Colon (tissue), 2 donors: ENCODE measurements around the gene PHF20.
"Not testable (repeated sequence)": the region's sequence is repeated elsewhere in the genome, so short reads cannot be mapped to it uniquely, and the experiment has no call there.

Experiments used
- FAIRE-seq: peaks from 2 replicates; lab custom pipeline; 2012; peaks lifted over from hg19 to GRCh38; lab: Jason Lieb, UNC
- donor health status: control.
- donor health status: control.

Gene PHF20

GRCh38 chr20:35929301-35929700 lies 157.5 kb downstream of the PHF20 start:
- FAIRE-seq = no peak

GRCh38 chr20:35934050-35934449 lies 162.2 kb downstream of the PHF20 start:
- FAIRE-seq = no peak

- FAIRE-seq = no peak
These were observed 167.4 kb downstream of the PHF20 start for GRCh38 chr20:35939264-35939663.

GRCh38 chr20:35941620-35942019 lies 169.8 kb downstream of the PHF20 start:
- FAIRE-seq = no peak

- FAIRE-seq = no peak
These were observed 170.4 kb downstream of the PHF20 start for GRCh38 chr20:35942243-35942642.

GRCh38 chr20:35947489-35947888 lies 175.7 kb downstream of the PHF20 start:
- no peak for FAIRE-seq

- no peak for FAIRE-seq
These were observed 176.1 kb downstream of the PHF20 start for GRCh38 chr20:35947907-35948306.

GRCh38 chr20:35950093-35950492 lies 178.3 kb downstream of the PHF20 start:
- FAIRE-seq = no peak

- not testable (repeated sequence) for FAIRE-seq
These were observed 180.3 kb downstream of the PHF20 start for GRCh38 chr20:35952080-35952479.

- no peak for FAIRE-seq
These were observed 180.9 kb downstream of the PHF20 start for GRCh38 chr20:35952480-35953386.

GRCh38 chr20:35953387-35954199 lies 181.8 kb downstream of the PHF20 start:
- FAIRE-seq = no peak

- no peak for FAIRE-seq
These were observed 182.5 kb downstream of the PHF20 start, which contains the start of gene SCAND1 for GRCh38 chr20:35954200-35954906. Gene SCAND1, minus strand, starts transcription at chr20:35954502. Its CDS starts 218 bp downstream, at chr20:35954284.

- no peak for FAIRE-seq
These were observed 183.1 kb downstream of the PHF20 start for GRCh38 chr20:35954907-35955251.

- FAIRE-seq = no peak
These were observed 184.8 kb downstream of the PHF20 start for GRCh38 chr20:35956616-35957015.

GRCh38 chr20:35959291-35959690 lies 187.5 kb downstream of the PHF20 start:
- not testable (repeated sequence) for FAIRE-seq

GRCh38 chr20:35963878-35964277 lies 192.1 kb downstream of the PHF20 start:
- FAIRE-seq = no peak

- no peak for FAIRE-seq
These were observed 196.3 kb downstream of the PHF20 start, which contains the start of gene CNBD2 for GRCh38 chr20:35967979-35968640. Gene CNBD2, plus strand, starts transcription at chr20:35968590. Its CDS starts 173 bp downstream, at chr20:35968763.

- FAIRE-seq = no peak
These were observed 197.1 kb downstream of the PHF20 start for GRCh38 chr20:35968930-35969329.

- FAIRE-seq = no peak
These were observed 200.2 kb downstream of the PHF20 start for GRCh38 chr20:35971981-35972380.

GRCh38 chr20:35972462-35972861 lies 200.6 kb downstream of the PHF20 start:
- FAIRE-seq = no peak

- FAIRE-seq = no peak
These were observed 202.4 kb downstream of the PHF20 start for GRCh38 chr20:35974256-35974655.
